GM12892 (cell line): ENCODE data around the gene PIRT.

Source experiments
- POLR2A ChIP-seq: IDR thresholded peaks from 2 replicates; pipeline ENCODE4 v1.6.1; 2011; ENCODE audit warnings: low read depth, low read length, control low read depth
- TAF1 ChIP-seq: IDR thresholded peaks from 2 replicates; pipeline ENCODE4 v1.6.1; 2011; ENCODE audit warnings: low read depth, mild to moderate bottlenecking, control low read depth, low read length, borderline replicate concordance

- TF ChIP-seq POLR2A (no peak), TAF1 (no peak)
Measured at GRCh38 chr17:10806545-10807262, 31.2 kb downstream of the PIRT start.
